NCI-H526 (cell line): ENCODE results near the gene PNPLA1.
"Not testable (repeated sequence)": the region's sequence is repeated elsewhere in the genome, so short reads cannot be mapped to it uniquely, and the experiment has no call there.

Experiments
- DNase-seq, 2 experiments: peaks; one replicate each; lab custom pipeline; 2025; lab: John Stamatoyannopoulos, UW

Gene PNPLA1

DNA sequence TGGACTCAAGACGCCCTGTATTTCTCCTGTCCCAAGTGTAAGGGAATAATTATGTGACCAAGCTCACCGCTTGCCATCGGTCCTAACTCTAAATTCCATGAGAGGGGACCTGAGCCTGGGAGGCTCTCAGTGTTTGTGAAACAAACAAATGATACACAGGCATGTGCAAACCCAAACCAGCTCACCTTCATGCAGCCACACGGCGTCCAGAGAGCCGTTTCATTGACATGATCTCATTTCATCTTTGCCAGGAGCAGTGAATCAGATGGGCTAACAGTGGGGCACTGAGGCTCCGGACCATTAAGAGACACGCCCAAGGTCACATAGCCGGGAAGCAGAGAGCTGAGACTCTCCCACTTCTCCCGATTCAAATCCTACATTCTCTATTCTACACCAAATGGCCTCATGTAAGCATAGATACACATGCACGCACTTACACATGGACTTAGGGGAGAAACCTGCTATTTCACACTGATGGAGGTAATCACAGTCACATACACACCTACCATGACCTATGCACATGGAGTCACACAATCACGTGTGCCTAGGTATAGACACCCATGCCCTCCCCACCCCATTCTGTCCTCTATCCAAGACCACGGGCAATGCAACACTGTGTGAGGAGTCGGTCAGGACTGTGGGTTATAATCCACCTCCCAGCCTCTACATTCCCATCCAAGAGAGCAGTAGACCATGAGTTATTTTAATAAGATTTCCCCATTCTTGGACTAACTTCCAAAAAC, 65.8 kb downstream of the PNPLA1 start:
- DNase-seq: no peak

- DNase-seq: no peak
Observed at GRCh38 chr6:36336208-36336710, 66.4 kb downstream of the PNPLA1 start.

- DNase-seq: no peak
Observed at GRCh38 chr6:36336779-36337241, 67.0 kb downstream of the PNPLA1 start, which contains the start of gene BNIP5. TSS of gene BNIP5 (minus strand) at chr6:36336888. CDS start at chr6:36330690, 6,198 bp downstream.

- DNase-seq: no peak
Observed at GRCh38 chr6:36337814-36338213, 68.0 kb downstream of the PNPLA1 start.

- DNase-seq: not testable (repeated sequence)
Observed at GRCh38 chr6:36338223-36338622, 68.4 kb downstream of the PNPLA1 start.

DNA sequence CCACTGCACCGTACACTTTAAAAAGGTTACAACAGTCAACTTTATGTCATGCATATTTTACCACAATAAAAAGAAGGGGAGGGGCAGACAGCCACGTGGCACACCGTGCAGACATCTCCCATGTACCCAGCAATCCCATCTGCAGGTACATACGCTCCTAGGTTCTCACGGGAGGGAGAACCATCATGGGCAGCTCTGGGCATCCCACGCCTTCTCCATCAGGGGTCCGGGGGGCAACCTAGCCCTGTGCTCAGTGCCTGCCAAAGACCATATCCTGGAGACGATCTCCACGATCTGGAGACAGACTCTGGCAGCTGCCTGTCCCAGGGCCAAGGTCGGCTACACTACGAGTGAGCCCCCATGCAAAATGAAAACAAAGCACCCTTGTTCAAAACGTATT, 69.3 kb downstream of the PNPLA1 start:
- peak in 1 of 2 experiments; percentile 43 for DNase-seq

DNA sequence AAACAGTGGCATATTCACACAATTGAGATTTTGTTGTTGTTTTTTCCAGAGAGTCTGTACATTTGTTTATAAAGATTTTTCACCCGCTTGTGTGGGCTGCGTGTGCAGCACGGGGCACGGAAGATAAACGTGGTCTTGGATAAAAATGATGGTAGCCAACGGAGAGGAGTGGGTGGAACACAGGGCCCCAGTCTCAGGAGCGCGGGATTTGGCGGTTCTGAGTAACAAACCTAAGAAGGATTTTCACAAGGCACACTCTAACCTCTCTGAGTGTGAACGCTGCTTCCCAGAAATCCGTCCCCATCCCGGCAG, 70.4 kb downstream of the PNPLA1 start:
- DNase-seq: no peak

DNA sequence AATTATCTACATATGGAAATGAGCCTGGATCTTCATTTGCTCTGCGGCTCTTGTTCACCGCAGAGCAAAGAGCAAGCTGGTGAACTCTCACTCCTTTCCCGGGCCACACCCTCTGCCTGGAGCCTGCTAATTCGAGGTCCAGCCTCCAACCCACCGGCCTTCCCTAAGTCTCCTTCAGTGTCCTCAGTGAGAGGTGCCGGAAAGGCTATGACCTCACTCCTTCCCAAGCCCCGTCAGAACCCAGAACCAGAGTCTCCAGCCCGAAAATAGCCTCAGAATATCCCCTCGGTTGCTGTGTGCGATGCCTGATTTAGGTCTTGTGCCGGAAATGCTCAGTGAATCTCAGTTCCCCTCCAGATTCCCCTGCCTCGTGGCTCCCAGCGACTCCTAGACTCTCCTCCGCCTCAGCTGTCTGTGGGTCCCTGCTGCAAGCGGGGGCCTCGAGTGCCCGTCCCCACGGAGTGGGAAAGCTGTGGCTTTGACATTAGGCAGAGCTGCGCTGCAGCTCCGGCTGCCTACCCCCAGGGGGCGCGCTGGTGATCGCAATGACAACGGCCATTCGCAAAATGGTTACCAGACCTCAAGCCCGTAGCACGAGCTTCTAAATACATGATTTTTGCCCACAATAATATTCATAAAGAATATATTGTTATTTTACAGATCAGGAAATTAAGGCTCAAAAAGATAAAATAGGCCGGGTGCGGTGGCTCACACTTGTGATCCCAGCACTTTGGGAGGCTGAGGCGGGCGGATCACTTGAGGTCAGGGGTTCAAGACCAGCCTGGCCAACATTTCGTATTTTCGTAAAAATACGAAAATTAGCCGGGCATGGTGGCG, 71.0 kb downstream of the PNPLA1 start:
- peak; percentile 92 to 94 for DNase-seq

GRCh38 chr6:36343109-36343680, 73.3 kb downstream of the PNPLA1 start:
- DNase-seq: peak; percentile 58 to 79

DNA sequence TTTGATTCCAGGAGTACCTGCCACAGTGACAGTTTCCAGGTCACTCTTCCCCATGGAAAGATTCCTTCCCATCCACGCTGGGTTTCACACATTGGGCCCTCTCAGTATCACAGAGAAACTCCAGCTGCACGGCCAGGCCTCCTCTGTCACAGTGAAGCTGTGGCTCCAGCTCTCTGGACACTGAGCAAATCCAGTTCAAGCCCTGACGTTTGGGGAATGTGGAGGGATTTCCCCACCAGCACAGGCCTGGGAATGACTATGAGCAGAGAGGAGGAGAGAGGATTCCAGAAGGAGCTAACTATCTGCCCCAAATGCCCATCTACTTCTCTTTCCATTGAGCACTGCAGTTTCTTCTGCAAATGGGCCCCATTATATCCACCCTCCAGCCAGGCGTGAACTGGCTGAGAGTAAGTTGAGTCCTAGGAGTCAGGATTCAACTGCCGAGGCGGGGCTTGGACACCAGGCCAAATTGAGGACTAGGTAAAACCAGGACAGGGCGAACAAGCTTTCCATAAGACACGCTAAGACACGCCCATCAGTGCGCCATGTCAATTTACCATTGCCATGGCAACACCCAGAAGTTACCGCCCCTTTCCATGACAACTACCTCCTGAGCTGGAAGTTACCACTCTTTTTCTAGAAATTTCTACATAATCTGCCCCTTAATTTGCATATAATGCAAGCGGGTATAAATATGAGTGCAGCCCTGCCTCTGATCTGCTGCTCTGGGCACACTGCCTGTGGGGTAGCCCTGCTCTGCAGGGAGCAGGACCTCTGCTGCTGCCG, 76.0 kb downstream of the PNPLA1 start:
- peak in 1 of 2 experiments; percentile 52 for DNase-seq

- no peak for DNase-seq
Observed at GRCh38 chr6:36346486-36347273, 76.8 kb downstream of the PNPLA1 start.

DNA sequence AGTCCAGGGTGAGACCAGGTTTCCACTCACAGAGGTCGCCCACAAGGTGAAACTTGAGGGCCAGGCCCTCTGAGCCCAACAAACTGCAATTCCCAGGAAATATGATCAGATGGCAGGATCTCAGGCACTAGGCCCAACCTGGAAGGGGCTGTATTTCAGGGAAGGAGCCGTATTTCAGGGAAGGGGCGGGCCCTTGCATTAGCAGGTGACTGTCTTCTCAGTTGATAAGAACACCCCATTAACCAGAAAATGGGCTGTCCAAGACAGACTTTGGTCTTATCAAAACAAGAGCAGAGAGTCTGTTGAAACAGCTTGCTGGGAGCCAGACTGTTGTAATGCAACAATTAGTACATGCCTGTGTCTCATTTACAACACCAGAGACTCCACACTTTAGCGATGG, 77.8 kb downstream of the PNPLA1 start:
- no peak for DNase-seq

DNA sequence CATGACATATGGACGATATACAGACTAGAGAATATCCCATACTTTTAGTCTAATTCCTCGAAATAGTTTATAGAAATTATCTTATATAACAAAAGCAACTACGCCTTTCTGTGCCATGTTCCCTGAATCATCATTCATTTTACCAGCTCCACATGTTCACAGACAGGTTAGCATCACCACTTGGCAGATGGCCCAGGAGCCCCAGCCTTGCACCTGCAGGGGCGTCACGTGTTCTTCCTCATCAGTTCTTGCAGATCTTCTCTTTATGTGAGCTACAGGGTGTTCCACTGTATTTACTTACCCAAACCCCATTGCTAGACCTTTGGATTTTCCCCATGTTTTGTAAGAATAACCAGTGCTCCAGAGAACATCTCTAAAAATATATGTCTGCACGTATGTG, 79.4 kb downstream of the PNPLA1 start:
- peak; percentile 79 to 81 for DNase-seq

GRCh38 chr6:36350082-36350481, 80.2 kb downstream of the PNPLA1 start:
- no peak for DNase-seq

- no peak for DNase-seq
Observed at GRCh38 chr6:36350681-36351571, 81.1 kb downstream of the PNPLA1 start.

DNA sequence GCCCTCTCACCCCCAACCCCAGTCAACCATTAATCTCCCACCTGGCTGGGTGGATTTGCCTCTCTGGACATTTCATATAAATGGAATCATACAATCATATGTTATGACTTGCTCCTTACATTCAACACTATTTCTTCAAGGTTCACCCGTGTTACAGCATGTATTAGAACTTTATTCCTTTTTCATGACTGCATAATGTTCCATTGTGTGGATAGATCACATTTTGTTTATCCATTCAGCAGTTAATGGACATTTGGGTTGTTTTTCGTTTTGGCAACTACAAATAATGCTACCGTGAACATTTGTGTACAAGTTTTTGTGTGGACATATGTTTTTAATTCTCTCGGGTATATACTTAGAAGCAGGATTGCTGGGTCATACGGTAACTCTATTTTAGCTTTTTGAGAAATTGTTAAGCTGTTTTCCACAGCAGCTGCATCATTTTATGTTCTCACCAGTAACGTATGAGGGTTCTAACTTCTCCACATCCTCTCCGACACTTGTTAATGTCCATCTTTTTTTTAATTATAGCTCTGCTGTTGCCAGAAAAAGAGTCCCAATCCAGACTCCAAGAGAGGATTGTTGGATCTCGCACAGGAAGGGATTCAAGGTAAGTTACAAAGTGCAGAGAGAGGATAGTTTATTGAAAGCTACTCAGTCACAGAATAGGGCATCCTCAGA, 82.8 kb downstream of the PNPLA1 start:
- DNase-seq: no peak

DNA sequence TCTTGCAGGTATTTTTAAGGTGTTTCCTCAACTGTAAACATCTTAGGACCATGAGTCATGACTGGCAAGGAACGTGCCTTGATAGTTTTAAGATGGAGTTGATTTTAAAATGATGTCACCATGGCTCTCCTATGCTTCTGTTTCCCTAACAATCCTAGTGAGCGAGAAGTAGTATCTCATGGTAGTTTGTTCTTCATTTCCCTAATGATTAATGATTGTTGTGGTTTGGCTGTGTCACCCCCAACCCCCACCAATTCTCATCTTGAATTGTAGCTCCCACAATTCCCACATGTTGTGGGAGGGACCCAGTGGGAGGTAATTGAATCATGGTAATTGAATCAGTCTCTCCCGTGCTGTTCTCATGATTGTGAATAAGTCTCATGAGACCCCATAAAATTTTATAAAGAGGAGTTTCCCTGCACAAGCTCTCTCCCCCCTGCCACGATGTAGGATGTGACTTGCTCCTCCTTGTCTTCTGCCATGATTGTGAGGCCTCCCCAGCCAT, 83.6 kb downstream of the PNPLA1 start:
- DNase-seq: no peak

GRCh38 chr6:36355819-36356218, 86.0 kb downstream of the PNPLA1 start:
- no peak for DNase-seq

DNA sequence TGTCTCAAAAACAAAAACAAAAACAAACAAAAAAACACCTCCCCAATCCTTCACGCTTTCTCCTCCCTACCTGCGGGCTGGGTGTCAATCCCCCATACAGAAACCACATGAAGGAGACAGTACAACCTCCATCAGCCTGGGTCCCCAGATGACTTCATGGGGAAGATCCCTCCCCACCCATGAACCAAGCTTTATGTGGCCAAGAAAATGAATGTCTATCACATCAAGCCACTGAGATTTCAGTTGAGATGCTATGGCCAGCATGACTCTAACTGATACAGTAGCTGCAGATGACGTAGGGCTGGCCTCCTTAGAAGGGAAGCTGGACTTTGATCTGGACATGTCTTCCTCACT, 88.0 kb downstream of the PNPLA1 start:
- DNase-seq: peak in 1 of 2 experiments; percentile 40
